ENCODE data around the gene ZIC3. TPM values are rescaled to one million over a fixed set of nuclear protein-coding genes. Genes with fewer than 3 reads are reported as not detected.
"Not testable (repeated sequence)": the region's sequence is repeated elsewhere in the genome, so short reads cannot be mapped to it uniquely, and the experiment has no call there.

The ZIC3 gene
- not detected in 2 replicates for total RNA-seq (2014; rRNA removed; shearing (Covaris generic))

DNA sequence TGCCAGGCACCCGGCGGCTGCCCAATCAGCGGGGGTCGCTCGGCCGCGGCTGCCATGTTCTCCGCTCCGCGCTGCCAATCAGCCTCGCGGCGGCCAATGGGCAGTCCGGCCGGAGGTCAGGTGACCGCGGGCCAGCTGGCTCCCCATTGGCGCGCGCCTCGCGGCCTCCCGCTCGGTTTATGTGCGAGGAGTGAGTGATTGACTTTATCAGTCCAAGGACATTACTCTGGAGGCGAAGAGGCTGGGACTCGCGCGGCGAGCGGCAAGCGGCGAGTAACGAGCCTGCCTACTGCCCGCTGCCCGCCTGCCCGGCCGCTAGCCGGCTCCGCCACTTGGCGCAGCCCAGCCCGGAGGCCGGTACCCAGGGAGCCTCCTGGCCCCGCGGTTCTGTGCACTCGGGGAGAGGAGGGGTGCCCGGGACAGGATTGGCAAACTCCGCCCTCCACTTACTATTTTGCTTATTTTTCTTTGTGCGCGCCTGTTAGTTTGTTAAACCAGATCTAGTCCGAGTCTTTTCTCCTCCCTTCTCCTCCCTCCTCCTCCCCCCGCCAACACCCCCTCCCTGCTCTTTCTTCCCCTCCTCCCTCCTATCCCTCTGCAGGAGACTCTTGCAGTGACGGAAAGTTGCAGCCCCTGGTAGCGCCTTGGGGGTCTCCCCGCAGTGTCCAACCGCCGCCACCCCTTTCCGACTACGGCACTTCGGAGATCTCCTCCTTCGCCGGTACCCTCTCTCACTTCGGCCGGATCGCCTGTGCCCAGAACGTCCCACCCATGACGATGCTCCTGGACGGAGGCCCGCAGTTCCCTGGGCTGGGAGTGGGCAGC lies at the start of gene ZIC3:
ZIC3 (plus strand) TSS at position 207 of the 825 bp plus-strand sequence; CDS start at position 772, 565 bp downstream.
- DNase-seq (ENCODE audit: low spot score) = no peak

DNA sequence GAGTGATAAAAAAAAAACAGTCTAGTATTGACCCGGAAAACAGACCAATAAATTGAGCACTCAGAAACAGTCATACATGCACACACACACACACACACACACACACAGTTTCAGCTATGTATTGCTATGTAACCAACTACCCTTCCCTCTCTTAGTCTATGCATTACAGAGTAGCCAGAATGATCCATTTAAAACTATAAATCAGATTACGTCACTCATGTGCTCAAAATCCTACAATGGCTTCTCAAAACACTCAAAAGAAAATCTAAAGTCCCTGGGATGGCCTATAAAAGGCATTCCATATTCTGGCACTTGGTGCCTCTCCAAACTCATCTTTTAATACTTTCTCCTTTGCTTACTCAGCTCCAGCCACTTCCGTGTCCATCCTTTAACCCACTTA lies 46.5 kb upstream of the ZIC3 start:
- no peak for DNase-seq (ENCODE audit: low spot score)

- no peak for DNase-seq (ENCODE audit: low spot score)
These were observed 19.9 kb upstream of the ZIC3 start for GRCh38 chrX:137545711-137546651.

- no peak for DNase-seq (ENCODE audit: low spot score)
These were observed 18.6 kb upstream of the ZIC3 start for GRCh38 chrX:137547291-137547690.

GRCh38 chrX:137548261-137548660 lies 17.7 kb upstream of the ZIC3 start:
- DNase-seq (ENCODE audit: low spot score) = no peak

GRCh38 chrX:137549073-137549472 lies 16.9 kb upstream of the ZIC3 start:
- DNase-seq (ENCODE audit: low spot score) = no peak

GRCh38 chrX:137549851-137550664 lies 15.9 kb upstream of the ZIC3 start:
- no peak for DNase-seq (ENCODE audit: low spot score)

DNA sequence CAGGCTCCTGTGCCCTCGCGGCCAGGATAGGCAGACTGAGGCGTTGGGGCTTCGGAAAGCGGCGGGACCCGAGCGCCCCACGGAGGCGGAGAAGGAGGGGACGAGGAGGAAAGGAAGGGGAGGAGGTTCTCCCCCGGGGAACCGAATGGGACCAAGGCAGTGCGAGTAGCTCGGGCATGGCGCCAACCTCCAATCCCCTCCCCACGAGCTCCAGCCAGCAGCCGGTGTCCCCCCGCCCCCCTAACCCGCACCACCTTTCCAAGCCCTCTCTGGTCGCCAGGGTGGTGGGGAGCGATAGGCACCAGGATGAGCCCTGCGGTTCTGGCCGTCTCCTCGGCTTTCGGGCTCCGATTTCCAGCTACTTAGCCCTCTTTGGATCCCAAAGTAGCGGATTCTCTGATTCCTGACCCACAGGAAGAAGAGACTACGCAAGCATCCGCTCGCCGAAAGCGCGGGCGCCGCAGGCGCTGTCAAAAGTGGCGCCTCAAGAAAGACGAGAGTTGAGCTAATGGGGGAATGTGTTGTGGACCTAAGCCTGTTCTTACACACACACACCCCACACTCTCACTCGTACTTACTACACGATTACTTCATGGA lies 15.2 kb upstream of the ZIC3 start:
- no peak for DNase-seq (ENCODE audit: low spot score)

GRCh38 chrX:137552098-137552497 lies 13.8 kb upstream of the ZIC3 start:
- not testable (repeated sequence) for DNase-seq (ENCODE audit: low spot score)

GRCh38 chrX:137562096-137562495 lies 3.8 kb upstream of the ZIC3 start:
- no peak for DNase-seq (ENCODE audit: low spot score)

- DNase-seq (ENCODE audit: low spot score) = no peak
These were observed 2.0 kb upstream of the ZIC3 start for GRCh38 chrX:137563681-137564651.

- DNase-seq (ENCODE audit: low spot score) = no peak
These were observed 516 bp upstream of the ZIC3 start for GRCh38 chrX:137565318-137565904.

DNA sequence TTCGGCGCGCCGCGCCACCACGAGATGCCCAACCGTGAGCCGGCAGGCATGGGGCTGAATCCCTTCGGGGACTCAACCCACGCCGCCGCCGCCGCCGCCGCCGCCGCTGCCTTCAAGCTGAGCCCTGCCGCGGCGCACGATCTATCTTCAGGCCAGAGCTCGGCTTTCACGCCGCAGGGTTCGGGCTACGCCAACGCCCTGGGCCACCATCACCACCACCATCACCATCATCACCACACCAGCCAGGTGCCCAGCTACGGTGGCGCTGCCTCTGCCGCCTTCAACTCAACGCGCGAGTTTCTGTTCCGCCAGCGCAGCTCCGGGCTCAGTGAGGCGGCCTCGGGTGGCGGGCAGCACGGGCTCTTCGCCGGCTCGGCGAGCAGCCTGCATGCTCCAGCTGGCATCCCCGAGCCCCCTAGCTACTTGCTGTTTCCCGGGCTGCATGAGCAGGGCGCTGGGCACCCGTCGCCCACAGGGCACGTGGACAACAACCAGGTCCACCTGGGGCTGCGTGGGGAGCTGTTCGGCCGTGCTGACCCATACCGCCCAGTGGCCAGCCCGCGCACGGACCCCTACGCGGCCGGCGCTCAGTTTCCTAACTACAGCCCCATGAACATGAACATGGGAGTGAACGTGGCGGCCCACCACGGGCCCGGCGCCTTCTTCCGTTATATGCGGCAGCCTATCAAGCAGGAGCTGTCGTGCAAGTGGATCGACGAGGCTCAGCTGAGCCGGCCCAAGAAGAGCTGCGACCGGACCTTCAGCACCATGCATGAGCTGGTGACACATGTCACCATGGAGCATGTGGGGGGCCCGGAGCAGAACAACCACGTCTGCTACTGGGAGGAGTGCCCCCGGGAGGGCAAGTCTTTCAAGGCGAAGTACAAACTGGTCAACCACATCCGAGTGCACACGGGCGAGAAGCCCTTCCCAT lies 1.1 kb downstream of the ZIC3 start:
- DNase-seq (ENCODE audit: low spot score) = no peak

GRCh38 chrX:137567682-137568232 lies 1.8 kb downstream of the ZIC3 start:
- DNase-seq (ENCODE audit: low spot score) = no peak

DNA sequence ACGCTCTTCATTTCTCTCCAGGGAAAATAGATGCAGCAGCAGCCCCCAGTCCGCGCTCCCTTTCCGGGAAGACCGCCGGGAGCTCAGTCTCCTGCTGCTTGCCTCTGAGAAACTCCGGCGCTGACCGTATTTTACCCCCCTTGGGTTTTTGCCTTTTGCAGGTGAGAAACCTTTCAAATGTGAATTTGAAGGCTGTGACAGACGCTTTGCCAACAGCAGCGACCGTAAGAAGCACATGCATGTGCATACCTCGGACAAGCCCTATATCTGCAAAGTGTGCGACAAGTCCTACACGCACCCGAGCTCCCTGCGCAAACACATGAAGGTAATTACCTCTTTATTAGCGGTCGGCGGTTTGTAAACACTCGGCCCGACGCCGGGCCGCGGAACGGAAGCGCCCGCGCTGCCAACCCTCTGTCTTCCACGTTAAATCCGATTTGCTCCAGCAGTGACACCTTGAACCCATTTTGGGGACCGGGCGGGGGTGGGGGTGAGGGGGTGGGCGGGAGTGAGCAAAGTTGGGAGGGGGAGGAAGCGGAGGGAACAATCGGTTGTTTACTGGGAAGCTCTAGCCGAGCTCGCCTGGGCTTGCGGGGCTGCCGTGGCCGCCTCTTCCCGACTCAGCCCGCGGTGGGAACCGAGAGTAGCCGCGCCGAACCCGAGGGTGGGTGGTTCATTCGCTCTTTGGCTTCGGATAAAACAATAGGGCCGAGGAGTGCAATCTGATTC lies 3.0 kb downstream of the ZIC3 start:
- DNase-seq (ENCODE audit: low spot score) = no peak

GRCh38 chrX:137569470-137569891 lies 3.6 kb downstream of the ZIC3 start:
- DNase-seq (ENCODE audit: low spot score) = no peak

DNA sequence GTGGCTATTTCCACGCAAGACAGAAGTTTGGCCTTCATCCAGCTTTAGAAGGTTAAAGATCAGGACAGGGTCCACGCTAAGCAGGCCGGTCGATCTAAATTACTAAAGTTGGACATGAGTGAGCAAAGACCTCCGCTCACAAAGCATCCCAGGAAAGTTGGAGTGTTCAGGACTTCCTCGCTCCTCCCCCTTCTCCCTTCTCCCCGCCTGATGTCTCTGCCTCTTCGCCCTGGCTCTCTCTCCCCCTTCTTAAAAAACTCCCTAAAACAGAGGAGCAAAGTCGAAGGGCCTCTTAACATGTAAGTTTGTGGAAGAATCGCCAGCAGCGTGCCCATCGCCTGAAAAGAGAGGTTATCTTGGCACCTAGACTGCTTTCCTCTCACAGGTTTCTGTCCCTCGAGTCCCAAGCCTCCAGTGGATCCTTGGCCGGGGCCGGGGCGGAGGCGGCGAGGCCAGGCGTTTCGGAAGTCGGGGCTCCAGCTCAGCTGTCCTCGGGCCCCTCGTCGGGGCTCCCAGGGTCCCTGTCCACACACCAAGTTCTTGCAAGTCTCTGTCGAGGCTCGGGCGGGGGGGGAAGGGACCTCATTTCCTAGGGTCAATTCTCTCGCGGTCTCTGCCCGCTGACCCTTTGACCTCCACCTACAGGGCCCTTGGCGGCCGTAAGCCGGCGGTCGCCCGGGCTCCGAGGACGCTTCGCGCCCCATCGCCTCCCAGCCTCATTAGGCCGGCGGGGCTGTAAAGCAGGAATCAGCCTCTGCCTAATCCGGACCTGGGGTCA lies 7.6 kb downstream of the ZIC3 start:
- DNase-seq (ENCODE audit: low spot score) = no peak
